ENCODE data around the gene SUPT20H.

Gene SUPT20H

GRCh38 chr13:36979361-36980050, 80.0 kb downstream of the SUPT20H start:
- Histone ChIP-seq H3K27ac (no peak overlapping the region), H3K4me1 (no peaks in the 10 kb centered on the region), H3K27me3 (ENCODE audit: control insufficient read depth, insufficient read depth, low read length) (no peaks in the 10 kb centered on the region), H3K9me3 (ENCODE audit: control insufficient read depth, low read length) (no peaks in the 10 kb centered on the region), H3K79me2 (no peaks in the 10 kb centered on the region), H3K9ac (no peak overlapping the region), H3K4me2 (ENCODE audit: low read length) (no peak overlapping the region), H3K36me3 (ENCODE audit: control insufficient read depth, insufficient read depth, low read length) (no peaks in the 10 kb centered on the region), H3K4me3 (ENCODE audit: low read depth, low read length) (no peak overlapping the region), H2AFZ (no peak overlapping the region)
- no peak for TF ChIP-seq CTCF (IDR thresholded peaks at IDR 0.05)

- no peaks in the 10 kb centered on the region for H3K36me3 ChIP-seq (ENCODE audit: control insufficient read depth, insufficient read depth, low read length)
Observed at GRCh38 chr13:36975172-36975571, 84.3 kb downstream of the SUPT20H start.

GRCh38 chr13:36973621-36974295, 85.7 kb downstream of the SUPT20H start:
- Histone ChIP-seq H3K9me3 (ENCODE audit: control insufficient read depth, low read length) (no peaks in the 10 kb centered on the region), H3K27ac (no peak overlapping the region), H3K4me3 (ENCODE audit: low read depth, low read length) (no peak overlapping the region), H3K9ac (no peak overlapping the region), H3K4me1 (no peaks in the 10 kb centered on the region), H2AFZ (no peak overlapping the region), H3K27me3 (ENCODE audit: control insufficient read depth, insufficient read depth, low read length) (no peaks in the 10 kb centered on the region), H3K79me2 (no peaks in the 10 kb centered on the region), H3K36me3 (ENCODE audit: control insufficient read depth, insufficient read depth, low read length) (no peaks in the 10 kb centered on the region), H3K4me2 (ENCODE audit: low read length) (no peak overlapping the region)
- no peak for TF ChIP-seq CTCF (IDR thresholded peaks at IDR 0.05)

More at GRCh38 chr13:36975172-36975571, 84.3 kb downstream of the SUPT20H start:
- H3K27ac ChIP-seq = no peak overlapping the region
- TF ChIP-seq CTCF (IDR thresholded peaks at IDR 0.05) = no peak
- H3K9me3 ChIP-seq (ENCODE audit: control insufficient read depth, low read length) = no peaks in the 10 kb centered on the region
- H3K4me1 ChIP-seq = no peaks in the 10 kb centered on the region
- H2AFZ ChIP-seq = no peak overlapping the region
- no peaks in the 10 kb centered on the region for H3K79me2 ChIP-seq
- H3K27me3 ChIP-seq (ENCODE audit: control insufficient read depth, insufficient read depth, low read length) = no peaks in the 10 kb centered on the region
- H3K4me3 ChIP-seq (ENCODE audit: low read depth, low read length) = no peak overlapping the region
- no peak overlapping the region for H3K9ac ChIP-seq
- H3K4me2 ChIP-seq (ENCODE audit: low read length) = no peak overlapping the region

GRCh38 chr13:36973009-36973408, 86.5 kb downstream of the SUPT20H start:
- Histone ChIP-seq H3K4me1 (no peaks in the 10 kb centered on the region), H3K4me2 (ENCODE audit: low read length) (no peak overlapping the region), H3K4me3 (ENCODE audit: low read depth, low read length) (no peak overlapping the region), H3K27ac (no peak overlapping the region), H3K36me3 (ENCODE audit: control insufficient read depth, insufficient read depth, low read length) (no peaks in the 10 kb centered on the region), H3K9me3 (ENCODE audit: control insufficient read depth, low read length) (no peaks in the 10 kb centered on the region), H3K27me3 (ENCODE audit: control insufficient read depth, insufficient read depth, low read length) (no peaks in the 10 kb centered on the region), H3K79me2 (no peaks in the 10 kb centered on the region), H2AFZ (no peak overlapping the region), H3K9ac (no peak overlapping the region)
- TF ChIP-seq CTCF (IDR thresholded peaks at IDR 0.05) = no peak
